Panc1 (cell line): ENCODE results near the gene RNASEH1. TPM values are rescaled to one million over a fixed set of nuclear protein-coding genes. Genes with fewer than 3 reads are reported as not detected.

Source experiments
- ATAC-seq: fragments of 200-7000 bp; cut with Tn5 transposase; 2 replicates; pipeline ENCODE4 v1.9.1; 2020; ENCODE audit warnings: mild to moderate bottlenecking, moderate library complexity
- BruUV-seq: library from RNA; stranded (reverse); fragments of 400-500 nt; replicated peaks from 2 replicates; lab custom pipeline; 2021; lab: Mats Ljungman, UMichigan
- CTCF ChIA-PET: fragments of 300-600 bp; sonication (Branson Sonifier 250); formaldehyde crosslinking; loops from one replicate; lab custom pipeline; 2022; ENCODE audit warnings: antibody characterized with exemption; lab: Charles Lee
- POLR2A ChIA-PET: fragments of 300-600 bp; sonication (Branson Sonifier 250); formaldehyde crosslinking; loops from one replicate; lab custom pipeline; 2022; ENCODE audit warnings: antibody characterized with exemption; lab: Charles Lee
- DNase-seq: peaks from one replicate; pipeline ENCODE4 v3.0.0-alpha.2; 2010; ENCODE audit warnings: low read depth, low spot score
- H3K27ac ChIP-seq: 2 replicates; pipeline ENCODE4 v1.5.1; 2011; ENCODE audit warnings: mild to moderate bottlenecking, low read length, inconsistent platforms
- H3K27me3 ChIP-seq: fragments of 200-500 bp; sonication (Bioruptor generic); 2 replicates; pipeline ENCODE4 v1.6.0; 2014; ENCODE audit warnings: low read length, inconsistent platforms; ENCODE audit not compliant: control insufficient read depth, insufficient read depth
- H3K36me3 ChIP-seq: fragments of 200-500 bp; sonication (Bioruptor generic); 2 replicates; pipeline ENCODE4 v1.5.1; 2014; ENCODE audit warnings: inconsistent platforms, mild to moderate bottlenecking, low read length, moderate library complexity; ENCODE audit not compliant: control insufficient read depth, insufficient read depth
- H3K4me1 ChIP-seq: 2 replicates; pipeline ENCODE4 v1.5.1; 2011; ENCODE audit warnings: inconsistent platforms, mild to moderate bottlenecking, low read length, moderate library complexity; ENCODE audit not compliant: control insufficient read depth, insufficient read depth
- H3K4me3 ChIP-seq, 2 experiments: 2 replicates each; pipeline ENCODE4 v1.5.1; 2011 to 2012; ENCODE audit warnings: low read depth in 2 of 2, low read length in 2 of 2, mild to moderate bottlenecking in 2 of 2, inconsistent platforms in 1 of 2, moderate library complexity in 1 of 2
- H3K9me3 ChIP-seq: fragments of 200-500 bp; sonication (Bioruptor generic); 2 replicates; pipeline ENCODE4 v1.5.1; 2014; ENCODE audit warnings: low read depth, mild to moderate bottlenecking, inconsistent platforms, low read length, moderate library complexity; ENCODE audit not compliant: control insufficient read depth, insufficient read depth
- CTCF ChIP-seq: fragments of 450-650 bp; IDR thresholded peaks from 2 replicates; pipeline ENCODE4 v1.5.1; 2017; ENCODE audit warnings: mild to moderate bottlenecking
- POLR2AphosphoS5 ChIP-seq: IDR thresholded peaks from 2 replicates; pipeline ENCODE4 v1.6.1; 2012; ENCODE audit warnings: mild to moderate bottlenecking, low read depth, low read length, moderate library complexity
- SIN3A ChIP-seq: IDR thresholded peaks from 2 replicates; pipeline ENCODE4 v1.6.1; 2012; ENCODE audit warnings: low read depth, mild to moderate bottlenecking, low read length, moderate library complexity, borderline replicate concordance; ENCODE audit not compliant: insufficient read depth
- TCF7L2 ChIP-seq: IDR thresholded peaks from 2 replicates; pipeline ENCODE4 v1.6.1; 2011; ENCODE audit warnings: mild to moderate bottlenecking, low read depth, low read length, inconsistent platforms
- in situ Hi-C: cut with HindIII; loops from 2 replicates; pipeline ENCODE4 v1.10.0; 2016; ENCODE audit warnings: low sequenced_read_pairs, low pct_unique_long_range_greater_than_20kb
- intact Hi-C: fragments of 100-400 bp; cut with micrococcal nuclease; formaldehyde crosslinking; loops from one replicate; pipeline ENCODE4 v1.10.0; 2022; ENCODE audit not compliant: unreplicated experiment
- total RNA-seq: library from RNA; stranded (reverse); gene quantifications from one replicate; pipeline ENCODE4 v1.2.1, GENCODE V29; 2021; ENCODE audit not compliant: unreplicated experiment
- TF ChIP-seq, protein P1 (sequence below), 2 experiments: IDR thresholded peaks; 2 replicates each; pipeline ENCODE4 v1.6.1; 2011 to 2012; ENCODE audit warnings: low read depth in 2 of 2, control low read depth in 1 of 2, low read length in 1 of 2, mild to moderate bottlenecking in 1 of 2, moderate library complexity in 1 of 2; ENCODE audit not compliant: insufficient read depth in 1 of 2

Gene RNASEH1
- total RNA-seq, 1 experiment from 2014 or later: 43.7 TPM

DNA sequence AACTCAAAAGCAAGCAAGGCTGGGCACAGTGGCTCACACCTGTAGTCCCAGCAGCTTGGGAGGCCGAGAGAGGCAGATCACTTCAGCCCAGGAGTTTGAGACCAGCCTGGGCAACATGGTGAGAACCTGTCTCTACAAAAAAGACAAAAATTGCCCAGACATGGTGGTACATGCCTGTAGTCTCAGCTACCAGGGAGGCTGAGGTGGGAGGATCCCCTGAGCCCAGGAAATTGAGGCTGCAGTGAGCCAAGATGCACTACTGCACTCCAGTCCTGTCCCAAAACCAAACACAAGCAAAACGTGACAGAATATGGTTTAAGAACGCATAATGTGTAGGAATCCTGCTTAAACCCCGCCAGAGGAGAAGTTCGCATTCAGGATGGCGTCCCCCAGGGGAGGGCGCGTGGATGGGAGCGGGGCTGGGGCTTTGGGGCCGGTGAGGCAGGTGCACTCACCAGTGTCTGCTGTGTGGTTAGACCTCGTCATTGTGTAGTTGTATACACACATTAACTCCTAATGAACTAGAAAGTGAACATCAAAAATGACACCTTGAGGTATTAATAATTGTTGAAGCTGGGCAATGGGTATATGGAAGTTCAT is 42.2 kb upstream of the RNASEH1 start:
- in situ Hi-C loops: no loop called here
- ChIA-PET POLR2A (interaction anchor here (0.6 kb wide), 1 partner anchor 1245 kb away, joined by 4 read pairs; no protein-coding TSS in a partner anchor), CTCF (interaction anchor here (0.6 kb wide), 1 partner anchor 15 kb away, joined by 4 read pairs; no protein-coding TSS in a partner anchor)
- Histone ChIP-seq H3K36me3 (no peaks in the 10 kb centered on the region), H3K4me1 (peaks cover 5% of the 10 kb centered on the region; the same call in 1 of the 2 replicates), H3K4me3 (no peak overlapping the region), H3K27me3 (no peaks in the 10 kb centered on the region), H3K9me3 (no peaks in the 10 kb centered on the region), H3K27ac (no peak overlapping the region)
- no peak for TF ChIP-seq TCF7L2
- TF ChIP-seq CTCF: no peak
- TF ChIP-seq, protein P1, sequence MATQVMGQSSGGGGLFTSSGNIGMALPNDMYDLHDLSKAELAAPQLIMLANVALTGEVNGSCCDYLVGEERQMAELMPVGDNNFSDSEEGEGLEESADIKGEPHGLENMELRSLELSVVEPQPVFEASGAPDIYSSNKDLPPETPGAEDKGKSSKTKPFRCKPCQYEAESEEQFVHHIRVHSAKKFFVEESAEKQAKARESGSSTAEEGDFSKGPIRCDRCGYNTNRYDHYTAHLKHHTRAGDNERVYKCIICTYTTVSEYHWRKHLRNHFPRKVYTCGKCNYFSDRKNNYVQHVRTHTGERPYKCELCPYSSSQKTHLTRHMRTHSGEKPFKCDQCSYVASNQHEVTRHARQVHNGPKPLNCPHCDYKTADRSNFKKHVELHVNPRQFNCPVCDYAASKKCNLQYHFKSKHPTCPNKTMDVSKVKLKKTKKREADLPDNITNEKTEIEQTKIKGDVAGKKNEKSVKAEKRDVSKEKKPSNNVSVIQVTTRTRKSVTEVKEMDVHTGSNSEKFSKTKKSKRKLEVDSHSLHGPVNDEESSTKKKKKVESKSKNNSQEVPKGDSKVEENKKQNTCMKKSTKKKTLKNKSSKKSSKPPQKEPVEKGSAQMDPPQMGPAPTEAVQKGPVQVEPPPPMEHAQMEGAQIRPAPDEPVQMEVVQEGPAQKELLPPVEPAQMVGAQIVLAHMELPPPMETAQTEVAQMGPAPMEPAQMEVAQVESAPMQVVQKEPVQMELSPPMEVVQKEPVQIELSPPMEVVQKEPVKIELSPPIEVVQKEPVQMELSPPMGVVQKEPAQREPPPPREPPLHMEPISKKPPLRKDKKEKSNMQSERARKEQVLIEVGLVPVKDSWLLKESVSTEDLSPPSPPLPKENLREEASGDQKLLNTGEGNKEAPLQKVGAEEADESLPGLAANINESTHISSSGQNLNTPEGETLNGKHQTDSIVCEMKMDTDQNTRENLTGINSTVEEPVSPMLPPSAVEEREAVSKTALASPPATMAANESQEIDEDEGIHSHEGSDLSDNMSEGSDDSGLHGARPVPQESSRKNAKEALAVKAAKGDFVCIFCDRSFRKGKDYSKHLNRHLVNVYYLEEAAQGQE (IDR thresholded peaks at IDR 0.05; ENCODE audit: insufficient read depth in 1 of 2, low read depth in 2 of 2, low read length in 1 of 2): no peak
- intact Hi-C loops: no loop called here
- DNase-seq: no peak
- no TSS peak for BruUV-seq
- no peak for ATAC-seq

- TF ChIP-seq SIN3A (no peak), CTCF (no peak), POLR2AphosphoS5 (no peak), TCF7L2 (no peak)
- TF ChIP-seq, protein P1 (IDR thresholded peaks at IDR 0.05; ENCODE audit: insufficient read depth in 1 of 2, low read depth in 2 of 2, low read length in 1 of 2): no peak
- ATAC-seq (no peak), DNase-seq (no peak)
- no peaks in the 10 kb centered on the region; the same call in 1 of the 2 replicates for H3K4me1 ChIP-seq
- no peaks in the 10 kb centered on the region for H3K36me3 ChIP-seq
- BruUV-seq: no TSS peak
- ChIA-PET CTCF (interaction anchor here (0.6 kb wide), 1 partner anchor 14 kb away, joined by 4 read pairs; no protein-coding TSS in a partner anchor), POLR2A (no interaction called here)
- no peak overlapping the region for H3K4me3 ChIP-seq
- in situ Hi-C loops (no loop called here), intact Hi-C loops (no loop called here)
- H3K27ac ChIP-seq: no peak overlapping the region
- no peaks in the 10 kb centered on the region for H3K27me3 ChIP-seq
- no peaks in the 10 kb centered on the region for H3K9me3 ChIP-seq
These were observed 41.0 kb upstream of the RNASEH1 start for GRCh38 chr2:3598912-3599854.
